ENCODE results near the gene DCDC2C. TPM values are rescaled to one million over a fixed set of nuclear protein-coding genes. Genes with fewer than 3 reads are reported as not detected.

The DCDC2C gene
- total RNA-seq, 1 donor from 2014 or later, result not detected

- H3K4me3 Mint-ChIP-seq (ENCODE audit: low read depth), result no peak overlapping the region
- H3K9me3 Mint-ChIP-seq (ENCODE audit: low read depth), result no peaks in the 10 kb centered on the region
- H3K4me1 Mint-ChIP-seq (ENCODE audit: low read depth), result no peaks in the 10 kb centered on the region
- no peak for DNase-seq (ENCODE audit: low spot score, unreplicated experiment)
- peaks cover 20% of the 10 kb centered on the region for H3K27me3 Mint-ChIP-seq
- no peaks in the 10 kb centered on the region for H3K36me3 Mint-ChIP-seq (ENCODE audit: insufficient read depth)
- H3K27ac Mint-ChIP-seq, result no peak overlapping the region
- no peak for TF ChIP-seq CTCF (IDR thresholded peaks at IDR 0.05; ENCODE audit: unreplicated experiment)
These were observed 98.1 kb downstream of the DCDC2C start for GRCh38 chr2:3801506-3801905.

GRCh38 chr2:3805201-3805939 lies 102.0 kb downstream of the DCDC2C start:
- Mint-ChIP-seq H3K9me3 (ENCODE audit: low read depth) (no peaks in the 10 kb centered on the region), H3K36me3 (ENCODE audit: insufficient read depth) (no peaks in the 10 kb centered on the region), H3K4me1 (ENCODE audit: low read depth) (no peaks in the 10 kb centered on the region), H3K27ac (no peak overlapping the region), H3K4me3 (ENCODE audit: low read depth) (no peak overlapping the region), H3K27me3 (peaks cover 20% of the 10 kb centered on the region)
- no peak for DNase-seq (ENCODE audit: low spot score, unreplicated experiment)
- TF ChIP-seq CTCF (IDR thresholded peaks at IDR 0.05; ENCODE audit: unreplicated experiment), result peak; percentile 70

GRCh38 chr2:3806168-3806567 lies 102.8 kb downstream of the DCDC2C start:
- DNase-seq (ENCODE audit: low spot score, unreplicated experiment), result no peak
- H3K9me3 Mint-ChIP-seq (ENCODE audit: low read depth), result peaks cover 6% of the 10 kb centered on the region
- H3K4me1 Mint-ChIP-seq (ENCODE audit: low read depth), result no peaks in the 10 kb centered on the region
- peaks cover 20% of the 10 kb centered on the region for H3K27me3 Mint-ChIP-seq
- no peak overlapping the region for H3K4me3 Mint-ChIP-seq (ENCODE audit: low read depth)
- H3K27ac Mint-ChIP-seq, result no peak overlapping the region
- H3K36me3 Mint-ChIP-seq (ENCODE audit: insufficient read depth), result no peaks in the 10 kb centered on the region
- no peak for TF ChIP-seq CTCF (IDR thresholded peaks at IDR 0.05; ENCODE audit: unreplicated experiment)

- Mint-ChIP-seq H3K27ac (no peak overlapping the region), H3K4me1 (ENCODE audit: low read depth) (no peaks in the 10 kb centered on the region), H3K4me3 (ENCODE audit: low read depth) (no peak overlapping the region), H3K36me3 (ENCODE audit: insufficient read depth) (no peaks in the 10 kb centered on the region), H3K9me3 (ENCODE audit: low read depth) (peaks cover 9% of the 10 kb centered on the region), H3K27me3 (peaks cover 20% of the 10 kb centered on the region)
- no peak for DNase-seq (ENCODE audit: low spot score, unreplicated experiment)
- no peak for TF ChIP-seq CTCF (IDR thresholded peaks at IDR 0.05; ENCODE audit: unreplicated experiment)
These were observed 103.4 kb downstream of the DCDC2C start for GRCh38 chr2:3806730-3807129.

- no peak for DNase-seq (ENCODE audit: low spot score, unreplicated experiment)
- Mint-ChIP-seq H3K9me3 (ENCODE audit: low read depth) (peaks cover 18% of the 10 kb centered on the region), H3K27ac (no peak overlapping the region), H3K36me3 (ENCODE audit: insufficient read depth) (no peaks in the 10 kb centered on the region), H3K4me1 (ENCODE audit: low read depth) (no peaks in the 10 kb centered on the region), H3K27me3 (peaks cover 20% of the 10 kb centered on the region), H3K4me3 (ENCODE audit: low read depth) (no peak overlapping the region)
- no peak for TF ChIP-seq CTCF (IDR thresholded peaks at IDR 0.05; ENCODE audit: unreplicated experiment)
These were observed 104.5 kb downstream of the DCDC2C start for GRCh38 chr2:3807853-3808252.
